ENCODE measurements around the gene SLC6A17. TPM values are rescaled to one million over a fixed set of nuclear protein-coding genes. Genes with fewer than 3 reads are reported as not detected.

The SLC6A17 gene
- total RNA-seq = not detected

GRCh38 chr1:110150330-110151174 lies at the start of gene SLC6A17:
SLC6A17 (plus strand) TSS chr1:110150494; CDS start chr1:110166930, 16,436 bp downstream.
- POLR2A ChIA-PET = no interaction called here
- H3K27me3 Mint-ChIP-seq = peaks cover 32% of the 10 kb centered on the region

GRCh38 chr1:110102081-110102480 lies 48.2 kb upstream of the SLC6A17 start:
- H3K27me3 Mint-ChIP-seq = peaks cover 2% of the 10 kb centered on the region
- DNase-seq = no peak
- no peak overlapping the region for H3K4me3 Mint-ChIP-seq
- ChIA-PET POLR2A (no interaction called here), CTCF (interaction anchor here (1.5 to 4.6 kb wide), 2 partner anchors 10 to 14 kb away, joined by 7 to 30 read pairs; no protein-coding TSS in a partner anchor)
- H3K27ac Mint-ChIP-seq = no peak overlapping the region
- H3K36me3 Mint-ChIP-seq (ENCODE audit: low read depth) = no peaks in the 10 kb centered on the region
- no peaks in the 10 kb centered on the region for H3K9me3 Mint-ChIP-seq
- H3K4me1 Mint-ChIP-seq = no peaks in the 10 kb centered on the region

More at GRCh38 chr1:110150330-110151174, at the start of gene SLC6A17:
- Mint-ChIP-seq H3K4me1 (peaks cover 2% of the 10 kb centered on the region), H3K4me3 (no peak within 1 kb of the TSS), H3K36me3 (ENCODE audit: low read depth) (no peaks in the 10 kb centered on the region), H3K9me3 (no peaks in the 10 kb centered on the region), H3K27ac (no peak within 1 kb of the TSS)
- CTCF ChIA-PET = interaction anchor here (0.9 kb wide), 1 partner anchor 10 kb away, joined by 4 read pairs; no protein-coding TSS in a partner anchor
- peak; percentile 20 for DNase-seq

- Mint-ChIP-seq H3K4me1 (no peaks in the 10 kb centered on the region), H3K4me3 (no peak overlapping the region), H3K27me3 (peaks cover 24% of the 10 kb centered on the region), H3K9me3 (no peaks in the 10 kb centered on the region), H3K27ac (no peak overlapping the region), H3K36me3 (ENCODE audit: low read depth) (no peaks in the 10 kb centered on the region)
- ChIA-PET CTCF (interaction anchor here (0.7 to 4.6 kb wide), 15 partner anchors 10 to 466 kb away, joined by 3 to 32 read pairs (median 7); no protein-coding TSS in a partner anchor), POLR2A (no interaction called here)
- peak; percentile 65 for DNase-seq
Measured at GRCh38 chr1:110106013-110106941, 44.0 kb upstream of the SLC6A17 start.

- Mint-ChIP-seq H3K9me3 (no peaks in the 10 kb centered on the region), H3K4me3 (no peak overlapping the region), H3K27ac (no peak overlapping the region), H3K4me1 (no peaks in the 10 kb centered on the region), H3K36me3 (ENCODE audit: low read depth) (no peaks in the 10 kb centered on the region), H3K27me3 (peaks cover 31% of the 10 kb centered on the region)
- DNase-seq = no peak
- POLR2A ChIA-PET = no interaction called here
- CTCF ChIA-PET = interaction anchor here (2.3 kb wide), 1 partner anchor 20 kb away, joined by 5 read pairs; no protein-coding TSS in a partner anchor
Measured at GRCh38 chr1:110107867-110108469, 42.3 kb upstream of the SLC6A17 start.

- H3K36me3 Mint-ChIP-seq (ENCODE audit: low read depth) = no peaks in the 10 kb centered on the region
- H3K4me3 Mint-ChIP-seq = no peak overlapping the region
- no peak overlapping the region for H3K27ac Mint-ChIP-seq
- CTCF ChIA-PET = interaction anchor here (1.3 kb wide), 1 partner anchor 23 kb away, joined by 4 read pairs; no protein-coding TSS in a partner anchor
- H3K4me1 Mint-ChIP-seq = no peaks in the 10 kb centered on the region
- DNase-seq = no peak
- POLR2A ChIA-PET = no interaction called here
- no peaks in the 10 kb centered on the region for H3K9me3 Mint-ChIP-seq
- H3K27me3 Mint-ChIP-seq = peaks cover 48% of the 10 kb centered on the region
Measured at GRCh38 chr1:110111081-110111480, 39.2 kb upstream of the SLC6A17 start.

GRCh38 chr1:110112143-110112542 lies 38.2 kb upstream of the SLC6A17 start, which contains the start of gene UBL4B:
UBL4B (plus strand) TSS chr1:110112443; CDS start chr1:110112535, 92 bp downstream.
- ChIA-PET POLR2A (no interaction called here), CTCF (interaction anchor here (0.6 kb wide), 1 partner anchor 67 kb away, joined by 3 read pairs; no protein-coding TSS in a partner anchor)
- peaks cover 55% of the 10 kb centered on the region for H3K27me3 Mint-ChIP-seq
- DNase-seq = no peak
- H3K27ac Mint-ChIP-seq = no peak within 1 kb of the TSS
- no peaks in the 10 kb centered on the region for H3K9me3 Mint-ChIP-seq
- H3K36me3 Mint-ChIP-seq (ENCODE audit: low read depth) = no peaks in the 10 kb centered on the region
- no peaks in the 10 kb centered on the region for H3K4me1 Mint-ChIP-seq
- no peak within 1 kb of the TSS for H3K4me3 Mint-ChIP-seq

- Mint-ChIP-seq H3K36me3 (ENCODE audit: low read depth) (no peaks in the 10 kb centered on the region), H3K27me3 (peaks cover 50% of the 10 kb centered on the region), H3K4me3 (no peak overlapping the region), H3K4me1 (no peaks in the 10 kb centered on the region), H3K27ac (no peak overlapping the region), H3K9me3 (no peaks in the 10 kb centered on the region)
- no peak for DNase-seq
- POLR2A ChIA-PET = no interaction called here
- CTCF ChIA-PET = interaction anchor here (0.6 to 1.5 kb wide), 2 partner anchors 9 to 67 kb away, joined by 3 to 6 read pairs; no protein-coding TSS in a partner anchor
Measured at GRCh38 chr1:110112656-110113055, 37.6 kb upstream of the SLC6A17 start.

- H3K9me3 Mint-ChIP-seq = no peaks in the 10 kb centered on the region
- no peak overlapping the region for H3K4me3 Mint-ChIP-seq
- no peak overlapping the region for H3K27ac Mint-ChIP-seq
- POLR2A ChIA-PET = no interaction called here
- no peaks in the 10 kb centered on the region for H3K4me1 Mint-ChIP-seq
- H3K36me3 Mint-ChIP-seq (ENCODE audit: low read depth) = no peaks in the 10 kb centered on the region
- CTCF ChIA-PET = interaction anchor here (1.5 kb wide), 1 partner anchor 10 kb away, joined by 6 read pairs; no protein-coding TSS in a partner anchor
- no peak for DNase-seq
- peaks cover 48% of the 10 kb centered on the region for H3K27me3 Mint-ChIP-seq
Measured at GRCh38 chr1:110113551-110113950, 36.7 kb upstream of the SLC6A17 start.

GRCh38 chr1:110114173-110114572 lies 36.1 kb upstream of the SLC6A17 start:
- Mint-ChIP-seq H3K27ac (no peak overlapping the region), H3K27me3 (peaks cover 49% of the 10 kb centered on the region), H3K36me3 (ENCODE audit: low read depth) (no peaks in the 10 kb centered on the region), H3K9me3 (no peaks in the 10 kb centered on the region), H3K4me3 (no peak overlapping the region), H3K4me1 (no peaks in the 10 kb centered on the region)
- ChIA-PET CTCF (interaction anchor here (1.5 kb wide), 1 partner anchor 11 kb away, joined by 6 read pairs; no protein-coding TSS in a partner anchor), POLR2A (no interaction called here)
- no peak for DNase-seq

GRCh38 chr1:110114784-110115183 lies 35.5 kb upstream of the SLC6A17 start:
- no peaks in the 10 kb centered on the region for H3K36me3 Mint-ChIP-seq (ENCODE audit: low read depth)
- CTCF ChIA-PET = interaction anchor here (0.8 to 2.3 kb wide), 3 partner anchors 9 to 59 kb away, joined by 3 to 7 read pairs (median 3); no protein-coding TSS in a partner anchor
- no peak overlapping the region for H3K27ac Mint-ChIP-seq
- H3K9me3 Mint-ChIP-seq = no peaks in the 10 kb centered on the region
- no peak for DNase-seq
- no peaks in the 10 kb centered on the region for H3K4me1 Mint-ChIP-seq
- POLR2A ChIA-PET = no interaction called here
- peaks cover 45% of the 10 kb centered on the region for H3K27me3 Mint-ChIP-seq
- no peak overlapping the region for H3K4me3 Mint-ChIP-seq

GRCh38 chr1:110118636-110119396 lies 31.5 kb upstream of the SLC6A17 start:
- no peak for DNase-seq
- peaks cover 3% of the 10 kb centered on the region for H3K4me1 Mint-ChIP-seq
- no peak overlapping the region for H3K4me3 Mint-ChIP-seq
- no peak overlapping the region for H3K27ac Mint-ChIP-seq
- ChIA-PET CTCF (interaction anchor here (0.7 to 1.7 kb wide), 5 partner anchors 9 to 89 kb away, joined by 3 to 5 read pairs (median 3); no protein-coding TSS in a partner anchor), POLR2A (no interaction called here)
- H3K27me3 Mint-ChIP-seq = peaks cover 28% of the 10 kb centered on the region
- peaks cover 8% of the 10 kb centered on the region for H3K36me3 Mint-ChIP-seq (ENCODE audit: low read depth)
- peaks cover 7% of the 10 kb centered on the region for H3K9me3 Mint-ChIP-seq

GRCh38 chr1:110119843-110120242 lies 30.5 kb upstream of the SLC6A17 start:
- Mint-ChIP-seq H3K9me3 (peaks cover 7% of the 10 kb centered on the region), H3K36me3 (ENCODE audit: low read depth) (peaks cover 8% of the 10 kb centered on the region), H3K4me1 (peaks cover 3% of the 10 kb centered on the region), H3K4me3 (no peak overlapping the region), H3K27ac (no peak overlapping the region), H3K27me3 (peaks cover 25% of the 10 kb centered on the region)
- DNase-seq = no peak
- POLR2A ChIA-PET = no interaction called here
- CTCF ChIA-PET = interaction anchor here (1.2 kb wide), 1 partner anchor 14 kb away, joined by 3 read pairs; no protein-coding TSS in a partner anchor
